ENCODE measurements around the gene ASF1B.

ASF1B gene

GRCh38 chr19:14080887-14081796 is 55.2 kb downstream of the ASF1B start:
- DNase-seq = peak; percentile 100

GRCh38 chr19:14078411-14078810 is 58.0 kb downstream of the ASF1B start:
- DNase-seq = no peak

GRCh38 chr19:14073925-14074838 is 62.2 kb downstream of the ASF1B start:
- peak; percentile 22 for DNase-seq

GRCh38 chr19:14073261-14073924 is 63.0 kb downstream of the ASF1B start:
- DNase-seq = peak; percentile 78

- peak; percentile 42 for DNase-seq
Observed at GRCh38 chr19:14072535-14073260, 63.7 kb downstream of the ASF1B start, which contains the start of gene MISP3. MISP3 (plus strand) TSS chr19:14072786; CDS start chr19:14073310, 524 bp downstream.

DNA sequence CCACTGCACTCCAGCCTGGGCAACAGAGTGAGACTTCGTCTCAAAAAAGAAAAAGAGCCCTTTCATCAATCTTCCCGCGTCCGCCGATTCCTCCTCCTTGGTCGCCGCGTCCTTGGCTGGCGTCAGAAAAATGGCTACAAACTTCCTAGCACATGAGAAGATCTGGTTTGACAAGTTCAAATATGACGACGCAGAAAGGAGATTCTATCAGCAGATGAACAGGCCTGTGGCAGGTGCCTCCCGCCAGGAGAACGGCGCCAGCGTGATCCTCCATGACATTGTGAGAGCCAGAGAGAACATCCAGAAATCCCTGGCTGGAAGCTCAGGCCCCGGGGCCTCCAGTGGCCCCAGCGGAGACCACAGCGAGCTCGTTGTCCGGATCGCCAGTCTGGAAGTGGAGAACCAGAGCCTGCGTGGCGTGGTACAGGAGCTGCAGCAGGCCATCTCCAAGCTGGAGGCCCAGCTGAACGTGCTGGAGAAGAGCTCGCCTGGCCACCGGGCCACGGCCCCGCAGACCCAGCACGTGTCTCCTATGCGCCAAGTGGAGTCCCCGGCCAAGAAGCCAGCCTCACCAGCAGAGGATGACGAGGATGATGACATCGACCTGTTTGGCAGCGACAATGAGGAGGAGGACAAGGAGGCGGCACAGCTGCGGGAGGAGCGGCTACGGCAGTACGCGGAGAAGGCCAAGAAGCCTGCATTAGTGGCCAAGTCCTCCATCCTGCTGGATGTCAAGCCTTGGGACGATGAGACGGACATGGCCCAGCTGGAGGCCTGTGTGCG is 65.9 kb downstream of the ASF1B start:
- DNase-seq = no peak
